Adrenal gland (tissue), 12 donors: ENCODE results near the gene SUSD6. TPM values are rescaled to one million over a fixed set of nuclear protein-coding genes. Genes with fewer than 3 reads are reported as not detected.
"Not testable (repeated sequence)": the region's sequence is repeated elsewhere in the genome, so short reads cannot be mapped to it uniquely, and the experiment has no call there.

ENCODE experiments used
- DNase-seq, 7 donors: peaks; one replicate each; pipeline ENCODE4 v3.0.0-alpha.2; 2019 to 2020
- H3K27ac ChIP-seq, 5 donors: fragments of 200-600 bp; sonication (generic) in 4 of 5; 1 replicate in 3 of 5; 2 replicates in 2 of 5; pipeline versions ENCODE4 v1.5.1 to v1.8.0; 2016 to 2020; ENCODE audit warnings: mild to moderate bottlenecking in 1 of 5
- H3K27me3 ChIP-seq: fragments of 200-600 bp; 2 replicates; pipeline ENCODE4 v1.8.0; 2021
- H3K36me3 ChIP-seq, 2 donors: fragments of 200-600 bp; replicated peaks in 1 of 2; 1 replicate in 1 of 2; 2 replicates in 1 of 2; pipeline versions ENCODE4 v1.5.1 to v1.8.0; 2018 to 2022
- H3K4me1 ChIP-seq, 2 donors: fragments of 200-600 bp; replicated peaks in 1 of 2; 1 replicate in 1 of 2; 2 replicates in 1 of 2; pipeline versions ENCODE4 v1.5.1 to v1.8.0; 2018 to 2021
- H3K4me3 ChIP-seq, 4 donors: fragments of 200-600 bp; sonication (generic) in 3 of 4; one replicate each; pipeline ENCODE4 v1.5.1; 2016 to 2018
- H3K9me3 ChIP-seq, 3 donors: fragments of 200-600 bp; sonication (generic) in 1 of 3; replicated peaks in 1 of 3; 1 replicate in 2 of 3; 2 replicates in 1 of 3; pipeline versions ENCODE4 v1.5.1 to v1.8.0; 2016 to 2021
- POLR2A ChIP-seq, 2 donors: fragments of 450-650 bp; IDR thresholded peaks; one replicate each; pipeline ENCODE4 v1.6.1; 2017; ENCODE audit warnings: antibody characterized with exemption in 2 of 2, mild to moderate bottlenecking in 2 of 2, moderate library complexity in 1 of 2
- WGBS, 4 donors: extraction: QIAGEN DNeasy Blood & Tissue Kit in 2 of 4; methylation state at CpG; one replicate each; pipeline versions ENCODE4 v1.1.5 to v1.1.7; 2013 to 2017; 5-methylcytosine and 5-hydroxymethylcytosine counted together
- intact Hi-C, 2 donors: fragments of 100-400 bp; cut with DNase I; formaldehyde crosslinking; loops; one replicate each; pipeline versions ENCODE4 v1.14.1 to v1.15.0; 2022 to 2023
- polyA plus RNA-seq, 3 donors: library from polyadenylated mRNA; stranded (reverse); fragments of 200-250 nt in 2 of 3; fragments of 350-450 nt in 1 of 3; fragmentation: Illumina TruSeq in 1 of 3; extraction: RNeasy Lipid Tissue Mini Kit (QIAGEN cat#74804) in 1 of 3; gene quantifications; one replicate each; pipeline ENCODE4 v1.2.3, GENCODE V29; 2013 to 2014
- total RNA-seq, 9 donors: library from RNA; depleted of rRNA in 4 of 9; stranded (reverse); fragments of >200 nt in 4 of 9; fragments of 120-200 nt in 1 of 9; fragmentation: NEBNext Ultra II Directional in 1 of 9; extraction: Animal tissue kit (Norgen Biotek cat#: 25700) in 1 of 9; gene quantifications; one replicate each; pipeline versions ENCODE4 v1.1.0 to v1.2.4, GENCODE V29; 2013 to 2023
- TF ChIP-seq, protein P1 (sequence below), 6 experiments: fragments of 450-650 bp in 4 of 6; fragments of 200-600 bp in 2 of 6; sonication (generic) in 1 of 6; IDR thresholded peaks; 1 replicate in 5 of 6; 2 replicates in 1 of 6; pipeline versions ENCODE4 v1.5.1 to v1.8.0; 2016 to 2021; ENCODE audit warnings: antibody characterized with exemption in 6 of 6, mild to moderate bottlenecking in 2 of 6, moderate library complexity in 1 of 6
- donor health status: healthy with polysubstance abuse.
- donor health status: Bipolar disorder and iron deficiency.
- donor health status: DM: yes; HTN: yes; CAD: no.
- donor health status: DM: no; HTN: no; CAD: no.
- donor health status: DM: no; HTN: no; CAD: no.
- donor health status: DM: yes; HTN: yes; CAD: no.

The SUSD6 gene
- total and polyA plus RNA-seq, 12 donors = 7.8 to 75.5 (median 41.0) TPM

DNA sequence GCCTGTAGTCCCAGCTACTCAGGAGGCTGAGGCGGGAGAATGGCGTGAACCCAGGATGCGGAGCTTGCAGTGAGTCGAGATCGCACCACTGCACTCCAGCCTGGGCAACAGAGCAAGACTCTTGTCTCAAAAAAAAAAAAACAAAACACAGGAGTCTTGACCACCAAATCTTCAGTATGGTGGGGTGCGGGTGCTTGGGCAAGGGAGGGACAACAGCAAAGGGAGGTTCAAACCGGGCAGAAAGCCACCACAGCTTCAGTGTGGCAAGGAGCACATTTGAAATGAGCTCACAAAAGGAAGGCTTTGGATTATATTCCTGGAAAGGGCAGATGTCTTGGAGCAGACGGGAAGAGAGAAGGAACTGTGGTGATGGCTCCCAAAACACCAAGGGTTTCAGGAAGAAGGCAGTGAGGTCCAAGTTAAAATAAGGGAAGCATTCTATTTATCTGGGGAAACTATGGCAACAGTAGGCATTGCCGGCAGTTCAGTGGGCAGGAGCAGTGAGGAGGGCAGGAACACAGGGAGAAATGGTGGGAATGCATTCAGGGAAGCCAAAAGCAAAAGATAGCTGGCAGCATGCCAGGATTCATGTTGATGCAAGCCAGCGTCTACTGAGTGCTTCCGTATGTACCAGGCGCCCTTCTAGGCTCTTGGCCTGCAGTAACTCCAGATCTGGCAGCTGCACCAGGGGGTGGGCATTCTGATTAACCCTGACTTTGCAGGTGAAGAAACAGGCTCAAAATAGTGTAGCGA is 104.5 kb downstream of the SUSD6 start:
- Histone ChIP-seq H3K27ac (peak overlapping the region in 2 of 5 donors; percentile 43 to 90), H3K9me3 (no peaks in the 10 kb centered on the region), H3K36me3 (peaks cover 0 to 8% of the 10 kb centered on the region in 2 donors), H3K4me3 (no peak overlapping the region), H3K27me3 (no peaks in the 10 kb centered on the region), H3K4me1 (peaks cover 33 to 73% of the 10 kb centered on the region in 2 donors)
- peak in 6 of 7 donors; percentile 53 to 87 (median 70) for DNase-seq
- TF ChIP-seq, protein P1, sequence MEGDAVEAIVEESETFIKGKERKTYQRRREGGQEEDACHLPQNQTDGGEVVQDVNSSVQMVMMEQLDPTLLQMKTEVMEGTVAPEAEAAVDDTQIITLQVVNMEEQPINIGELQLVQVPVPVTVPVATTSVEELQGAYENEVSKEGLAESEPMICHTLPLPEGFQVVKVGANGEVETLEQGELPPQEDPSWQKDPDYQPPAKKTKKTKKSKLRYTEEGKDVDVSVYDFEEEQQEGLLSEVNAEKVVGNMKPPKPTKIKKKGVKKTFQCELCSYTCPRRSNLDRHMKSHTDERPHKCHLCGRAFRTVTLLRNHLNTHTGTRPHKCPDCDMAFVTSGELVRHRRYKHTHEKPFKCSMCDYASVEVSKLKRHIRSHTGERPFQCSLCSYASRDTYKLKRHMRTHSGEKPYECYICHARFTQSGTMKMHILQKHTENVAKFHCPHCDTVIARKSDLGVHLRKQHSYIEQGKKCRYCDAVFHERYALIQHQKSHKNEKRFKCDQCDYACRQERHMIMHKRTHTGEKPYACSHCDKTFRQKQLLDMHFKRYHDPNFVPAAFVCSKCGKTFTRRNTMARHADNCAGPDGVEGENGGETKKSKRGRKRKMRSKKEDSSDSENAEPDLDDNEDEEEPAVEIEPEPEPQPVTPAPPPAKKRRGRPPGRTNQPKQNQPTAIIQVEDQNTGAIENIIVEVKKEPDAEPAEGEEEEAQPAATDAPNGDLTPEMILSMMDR (IDR thresholded peaks at IDR 0.05) = no peak
- TF ChIP-seq POLR2A (IDR thresholded peaks at IDR 0.05) = no peak
- intact Hi-C loops = no loop called here
- 63 to 88% (median 67%) methylated on average over 10 to 13 of the region's 13 CpGs for WGBS, 4 donors

DNA sequence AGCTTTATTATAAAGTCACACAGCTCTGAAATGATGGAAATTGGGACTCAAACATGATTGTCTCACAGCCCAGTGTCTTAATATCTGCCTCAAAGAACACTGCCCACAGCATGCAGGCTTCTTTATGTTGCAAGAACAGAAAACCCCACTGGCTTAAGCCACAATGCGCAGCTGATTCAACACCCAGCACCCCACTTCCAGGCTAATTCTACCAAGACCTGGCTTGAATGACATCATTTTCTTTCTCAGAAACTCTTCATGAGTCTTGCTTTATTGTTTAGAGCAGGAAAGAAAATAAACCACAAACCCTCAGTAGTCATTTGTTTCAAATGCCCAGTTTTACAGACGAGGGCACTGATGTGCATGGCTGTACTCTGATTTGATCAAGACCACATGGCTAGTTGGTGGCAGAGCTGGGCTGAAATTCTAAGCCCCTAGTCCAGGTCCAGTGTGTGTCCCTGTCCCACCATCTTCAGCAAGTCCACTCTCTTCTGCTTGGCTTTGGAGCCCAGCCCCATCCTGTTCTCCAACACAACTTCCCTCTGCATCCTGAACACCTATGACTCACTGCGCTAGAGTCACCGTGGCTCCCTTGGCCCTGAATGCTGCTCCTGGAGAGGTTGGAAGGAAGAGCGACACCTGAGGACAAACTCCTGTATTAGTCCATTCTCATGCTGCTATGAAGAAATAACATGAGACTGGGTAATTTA is 105.2 kb downstream of the SUSD6 start:
- intact Hi-C loops = no loop called here
- no peak for DNase-seq
- no peak overlapping the region for H3K4me3 ChIP-seq
- H3K27ac ChIP-seq = peak overlapping the region in 2 of 5 donors; percentile 43 to 90
- no peaks in the 10 kb centered on the region for H3K9me3 ChIP-seq
- H3K27me3 ChIP-seq = no peaks in the 10 kb centered on the region
- peaks cover 0 to 1% of the 10 kb centered on the region in 2 donors for H3K36me3 ChIP-seq
- no peak for TF ChIP-seq POLR2A (IDR thresholded peaks at IDR 0.05)
- TF ChIP-seq, protein P1 (IDR thresholded peaks at IDR 0.05) = no peak
- peaks cover 27 to 66% of the 10 kb centered on the region in 2 donors for H3K4me1 ChIP-seq
- WGBS, 4 donors = 61 to 73% (median 65%) methylated on average over 5 of the region's 5 CpGs

DNA sequence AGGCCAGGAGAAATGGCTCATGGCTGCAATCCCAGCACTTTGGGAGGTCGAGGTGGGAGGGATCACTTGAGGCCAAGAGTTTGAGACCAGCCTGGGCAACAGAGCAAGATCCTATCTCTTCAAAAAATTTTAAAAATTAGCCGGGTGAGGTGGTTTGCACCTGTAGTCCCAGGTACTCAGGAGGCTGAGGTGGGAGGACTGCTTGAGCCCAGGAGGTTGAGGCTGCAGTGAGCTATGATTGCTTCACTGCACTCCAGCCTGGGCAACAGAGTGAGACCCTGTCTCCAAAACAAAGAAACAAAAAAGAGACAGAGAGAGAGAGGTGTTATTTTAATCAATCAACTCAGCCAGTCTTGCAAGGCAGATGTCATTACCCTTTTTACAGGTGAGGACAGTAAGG is 107.2 kb downstream of the SUSD6 start:
- H3K27me3 ChIP-seq, H3K9me3 ChIP-seq, H3K4me3 ChIP-seq, intact Hi-C loops, H3K36me3 ChIP-seq, DNase-seq: not testable (repeated sequence)
- Histone ChIP-seq H3K27ac (peak overlapping the region in 2 of 5 donors; percentile 60 to 90), H3K4me1 (peaks cover 9 to 57% of the 10 kb centered on the region in 2 donors)
- 74 to 94% (median 83%) methylated on average over 2 of the region's 2 CpGs for WGBS, 4 donors

DNA sequence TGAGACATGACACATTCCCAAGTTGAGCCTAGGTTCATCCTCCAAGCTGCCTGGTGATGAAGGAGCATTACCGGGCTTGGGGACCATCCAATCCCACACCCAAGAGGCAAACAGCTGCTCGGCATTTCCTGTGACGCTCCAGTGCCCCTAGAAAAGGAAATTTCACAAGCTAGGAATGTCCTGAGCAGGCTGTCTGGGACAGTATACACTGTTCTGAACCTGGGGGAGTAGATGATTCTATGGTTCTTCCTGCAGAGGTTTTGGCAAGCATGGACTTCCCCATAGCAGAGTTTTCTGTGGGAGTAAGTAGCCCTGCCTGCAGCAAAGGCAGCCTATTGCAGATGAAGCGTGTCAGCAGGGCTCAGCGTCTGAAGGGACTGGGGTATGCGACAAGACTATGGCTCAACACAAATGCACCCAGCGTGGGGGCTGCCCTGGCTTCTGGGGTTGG is 108.1 kb downstream of the SUSD6 start:
- WGBS, 4 donors = 52 to 72% (median 53%) methylated on average over 4 to 7 of the region's 7 CpGs
- TF ChIP-seq, protein P1 (IDR thresholded peaks at IDR 0.05) = no peak
- TF ChIP-seq POLR2A (IDR thresholded peaks at IDR 0.05) = no peak
- Histone ChIP-seq H3K36me3 (no peaks in the 10 kb centered on the region), H3K4me1 (peaks cover 9 to 48% of the 10 kb centered on the region in 2 donors), H3K4me3 (no peak overlapping the region), H3K9me3 (no peaks in the 10 kb centered on the region), H3K27me3 (no peaks in the 10 kb centered on the region), H3K27ac (peak overlapping the region; percentile 14 to 90 (median 60))
- peak in 6 of 7 donors; percentile 36 to 89 (median 70) for DNase-seq
- intact Hi-C loops = no loop called here
